NOMO-1 (cell line): Measurements from ENCODE around the gene STK16.

Experiments
- DNase-seq, 2 experiments: peaks; one replicate each; lab custom pipeline; 2025; ENCODE audit not compliant: unreplicated experiment in 2 of 2; lab: John Stamatoyannopoulos, UW

STK16 gene

DNA sequence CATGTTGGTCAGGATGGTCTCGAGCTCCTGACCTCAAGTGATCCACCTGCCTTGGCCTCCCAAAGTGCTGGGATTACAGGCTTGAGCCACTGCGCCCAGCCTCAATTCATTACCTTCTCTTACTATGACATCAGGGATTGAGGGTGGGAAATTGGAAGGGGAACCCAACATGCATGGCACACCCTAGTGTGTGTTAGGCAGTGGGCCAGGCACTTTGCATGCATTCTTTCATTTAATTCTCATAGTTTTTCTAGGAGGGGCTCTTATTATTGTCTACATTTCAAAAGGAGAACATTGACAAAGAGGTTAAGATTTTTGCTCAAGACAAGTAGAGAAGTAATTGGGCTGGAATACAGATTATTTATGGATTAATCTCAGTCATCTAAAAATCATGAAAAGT is 23.0 kb downstream of the STK16 start:
- DNase-seq, result no peak

GRCh38 chr2:219269362-219270054 is 24.2 kb downstream of the STK16 start:
- DNase-seq, result no peak

DNA sequence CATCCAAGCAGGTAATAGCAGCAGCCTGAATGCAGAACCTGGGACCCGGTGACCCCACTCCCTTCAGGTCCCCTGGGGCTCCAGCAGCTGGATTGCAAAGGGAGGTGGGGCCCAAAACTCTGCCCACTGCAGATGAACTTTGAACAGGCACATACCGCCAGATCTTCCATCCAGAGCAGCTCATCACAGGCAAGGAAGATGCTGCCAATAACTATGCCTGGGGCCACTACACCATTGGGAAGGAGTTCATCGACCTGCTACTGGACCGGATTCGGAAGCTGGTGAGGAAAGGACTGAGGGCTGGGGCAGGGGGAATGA is 24.7 kb downstream of the STK16 start:
- DNase-seq, result no peak

GRCh38 chr2:219271021-219271420 is 25.7 kb downstream of the STK16 start:
- no peak for DNase-seq

GRCh38 chr2:219272356-219272755 is 27.1 kb downstream of the STK16 start:
- DNase-seq, result no peak

- no peak for DNase-seq
These were observed 27.7 kb downstream of the STK16 start for GRCh38 chr2:219272995-219273394.

GRCh38 chr2:219273937-219274336 is 28.7 kb downstream of the STK16 start:
- no peak for DNase-seq

- DNase-seq, result no peak
These were observed 29.2 kb downstream of the STK16 start for GRCh38 chr2:219274361-219274921.

DNA sequence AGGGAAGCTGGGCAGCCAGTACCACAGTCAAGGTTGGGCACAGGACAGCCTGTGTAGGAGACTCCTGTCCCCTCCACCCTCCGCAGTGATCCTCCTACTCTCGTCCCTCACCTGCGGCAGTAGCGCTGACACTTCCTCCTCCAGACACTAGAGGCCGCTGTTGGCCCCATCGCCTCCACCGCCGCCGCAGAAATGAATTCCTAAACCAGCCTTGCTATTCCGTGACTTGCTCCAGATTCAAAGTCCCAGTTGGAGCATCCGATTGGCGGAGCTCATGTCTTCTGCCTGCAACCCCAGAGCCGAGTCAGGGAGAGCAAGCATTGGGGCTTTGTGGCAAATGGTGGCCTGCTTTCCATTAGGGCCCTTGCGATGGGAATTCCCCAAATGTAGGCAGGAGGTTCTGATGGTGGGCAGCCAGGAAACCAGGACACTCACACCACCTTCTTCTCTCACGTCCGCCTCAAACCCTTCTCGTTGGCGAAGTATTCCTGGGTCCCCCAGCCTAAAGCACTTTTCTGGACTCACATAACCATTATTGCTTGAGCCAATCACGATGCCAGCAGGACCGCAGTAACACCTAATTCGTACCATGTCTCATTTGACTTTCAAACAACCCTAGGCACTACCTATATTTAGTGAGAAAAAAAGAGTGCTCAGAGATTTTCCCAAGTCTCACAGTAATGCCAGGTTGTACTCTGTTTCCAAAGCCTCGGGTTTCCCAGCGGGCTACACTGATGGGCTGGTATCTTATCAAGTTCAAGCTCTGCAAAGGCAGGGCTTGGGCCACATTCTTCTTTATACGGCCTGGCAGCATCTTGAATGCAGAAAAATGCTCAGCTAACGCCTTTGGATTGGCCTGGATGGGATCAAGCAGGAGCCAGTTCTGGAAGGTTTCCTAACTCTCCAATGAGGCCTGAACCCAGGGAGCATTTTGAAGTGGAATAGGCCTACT is 32.7 kb downstream of the STK16 start:
- peak; percentile 36 to 49 for DNase-seq

- no peak for DNase-seq
These were observed 33.4 kb downstream of the STK16 start for GRCh38 chr2:219278655-219279150.

GRCh38 chr2:219279151-219279915 is 34.1 kb downstream of the STK16 start, which contains the start of gene DNAJB2:
DNAJB2 (plus strand) TSS chr2:219279366; CDS start chr2:219279834, 468 bp downstream.
- DNase-seq, result peak; percentile 93 to 99

DNA sequence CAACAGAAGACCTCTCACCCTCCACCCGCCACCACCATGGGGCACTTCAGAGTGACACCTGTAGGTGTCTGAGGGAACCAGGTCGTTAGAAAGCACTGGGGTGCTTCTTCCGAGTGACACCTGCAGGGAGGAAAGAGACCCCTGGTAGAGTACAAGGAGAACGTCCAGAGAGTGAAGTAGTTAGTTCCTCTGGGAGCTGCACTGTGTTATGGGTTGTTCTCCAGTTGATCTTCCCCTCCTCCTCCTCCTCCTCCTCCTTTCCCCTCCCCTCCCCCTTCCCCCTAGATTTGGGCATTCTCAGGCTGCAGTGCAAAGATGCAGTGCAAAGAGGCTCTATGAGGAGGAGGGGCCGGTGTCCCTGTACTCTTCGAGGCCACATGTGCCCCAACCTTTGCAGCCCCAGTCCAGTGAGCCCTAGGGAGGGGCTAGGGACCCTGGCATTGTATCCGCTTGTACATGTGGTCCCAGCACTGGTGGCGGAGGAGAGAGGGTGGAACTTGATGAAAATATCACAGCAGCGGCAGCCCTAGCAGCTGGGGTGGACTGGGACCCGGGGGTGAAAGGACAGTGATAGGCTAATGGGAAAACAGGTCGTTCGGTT is 34.7 kb downstream of the STK16 start:
- DNase-seq, result no peak

DNA sequence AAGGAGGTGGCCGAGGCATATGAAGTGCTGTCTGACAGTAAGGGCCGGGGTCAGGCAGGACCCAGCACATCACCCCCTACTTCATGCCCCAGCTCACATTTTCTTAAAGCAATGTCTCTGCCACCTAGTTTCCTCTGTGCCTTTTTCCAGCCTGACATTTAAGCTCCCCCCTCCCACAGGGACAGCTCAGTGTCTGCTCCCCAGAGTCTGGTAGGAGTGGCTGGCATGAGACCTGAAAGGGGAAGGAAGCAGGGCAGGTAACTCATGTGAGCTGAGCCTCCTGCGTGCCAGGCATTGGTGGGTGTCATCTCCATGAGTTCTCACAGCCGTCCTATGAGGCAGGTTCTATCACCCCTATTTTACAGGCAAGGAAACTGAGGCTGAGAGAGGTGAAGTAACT is 35.4 kb downstream of the STK16 start:
- DNase-seq, result no peak

GRCh38 chr2:219281588-219281987 is 36.3 kb downstream of the STK16 start:
- DNase-seq, result no peak

DNA sequence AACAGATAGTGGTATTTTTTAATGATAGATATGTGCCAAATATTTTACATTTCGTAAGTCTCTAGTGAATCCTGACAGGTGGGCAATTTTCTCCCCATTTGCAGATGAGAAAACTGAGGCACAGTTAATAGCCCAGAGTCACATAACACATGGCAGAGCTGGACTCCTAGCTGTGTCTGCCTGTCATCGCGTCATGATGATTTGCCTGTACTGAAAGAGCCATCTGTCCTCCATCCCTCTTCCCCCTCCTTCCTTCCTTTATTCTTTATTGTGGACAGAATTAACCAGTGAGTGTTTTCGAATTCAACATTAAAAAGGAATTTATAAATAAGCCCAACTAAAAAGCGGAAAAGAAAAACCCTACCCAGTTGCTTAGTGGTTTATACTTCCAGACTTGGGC is 37.1 kb downstream of the STK16 start:
- no peak for DNase-seq

GRCh38 chr2:219282943-219283581 is 37.8 kb downstream of the STK16 start:
- DNase-seq, result no peak

GRCh38 chr2:219284501-219285372 is 39.5 kb downstream of the STK16 start:
- DNase-seq, result no peak

- DNase-seq, result no peak
These were observed 40.1 kb downstream of the STK16 start for GRCh38 chr2:219285373-219285735.

DNA sequence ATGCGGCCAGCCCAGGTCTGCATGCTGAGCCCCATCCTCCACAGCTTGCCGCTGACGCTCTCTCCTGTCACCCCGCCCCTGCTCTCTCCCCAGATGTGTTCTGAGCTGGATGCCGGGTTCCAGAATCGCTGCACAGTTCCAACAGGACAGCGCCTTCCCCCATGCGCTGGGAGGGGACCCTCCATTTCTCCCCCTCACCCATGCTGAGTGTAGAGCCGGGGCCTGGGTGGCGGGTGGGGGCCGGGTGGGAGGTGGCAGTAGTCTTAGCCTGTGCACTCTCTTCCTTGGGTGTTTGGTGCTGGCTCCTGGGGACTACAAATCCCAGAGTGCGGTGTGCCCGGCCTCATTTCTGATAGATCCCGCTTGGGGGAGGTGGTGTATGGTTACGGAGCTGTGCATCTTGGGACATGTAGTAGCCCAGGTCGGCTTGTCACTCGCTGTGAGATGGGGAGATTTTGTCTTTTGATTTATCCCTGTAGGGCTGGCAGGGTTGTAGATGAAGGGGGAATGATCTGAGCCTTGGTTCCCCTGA is 40.7 kb downstream of the STK16 start:
- no peak for DNase-seq
